Loucy (cell line): ENCODE data around the gene PLA2G2F.

ENCODE experiments used
- H2AFZ ChIP-seq: fragments of 200-600 bp; sonication (generic); 2 replicates; pipeline ENCODE4 v1.6.0; 2016; ENCODE audit warnings: antibody characterized with exemption, mild to moderate bottlenecking, low read length, moderate library complexity
- H3F3A ChIP-seq: fragments of 200-600 bp; 2 replicates; pipeline ENCODE4 v1.6.0; 2016; ENCODE audit warnings: antibody characterized with exemption, low read depth, mild to moderate bottlenecking
- H3K27me3 ChIP-seq: fragments of 200-600 bp; sonication (generic); 2 replicates; pipeline ENCODE4 v1.6.1; 2014; ENCODE audit warnings: low read length, mild to moderate bottlenecking; ENCODE audit not compliant: insufficient read depth, poor library complexity, severe bottlenecking
- H3K36me3 ChIP-seq: fragments of 200-600 bp; sonication (generic); 2 replicates; pipeline ENCODE4 v1.6.1; 2016; ENCODE audit warnings: low read length; ENCODE audit not compliant: insufficient read depth
- H3K4me1 ChIP-seq: fragments of 200-600 bp; sonication (generic); 2 replicates; pipeline ENCODE4 v1.5.1; 2014; ENCODE audit warnings: low read length, mild to moderate bottlenecking; ENCODE audit not compliant: insufficient read depth, poor library complexity, severe bottlenecking
- H3K4me2 ChIP-seq: fragments of 200-600 bp; sonication (generic); 2 replicates; pipeline ENCODE4 v1.6.0; 2014; ENCODE audit warnings: antibody characterized with exemption, low read length, low read depth, mild to moderate bottlenecking; ENCODE audit not compliant: poor library complexity, severe bottlenecking
- H3K4me3 ChIP-seq: fragments of 200-600 bp; sonication (generic); 2 replicates; pipeline ENCODE4 v1.5.1; 2014; ENCODE audit warnings: low read length, mild to moderate bottlenecking, mixed read lengths; ENCODE audit not compliant: poor library complexity, severe bottlenecking
- H3K79me2 ChIP-seq: fragments of 200-600 bp; sonication (generic); 2 replicates; pipeline ENCODE4 v1.6.1; 2014; ENCODE audit warnings: low read length; ENCODE audit not compliant: insufficient read depth
- H3K9ac ChIP-seq: fragments of 200-600 bp; sonication (generic); 2 replicates; pipeline ENCODE4 v1.6.0; 2014; ENCODE audit warnings: mild to moderate bottlenecking, low read depth, low read length, moderate library complexity; ENCODE audit not compliant: poor library complexity, severe bottlenecking
- H3K9me2 ChIP-seq: fragments of 200-600 bp; sonication (generic); replicated peaks from 2 replicates; pipeline ENCODE4 v1.6.1; 2016; ENCODE audit warnings: low read depth, low read length, mixed read lengths
- H3K9me3 ChIP-seq: fragments of 200-600 bp; sonication (generic); 2 replicates; pipeline ENCODE4 v1.6.1; 2014; ENCODE audit warnings: mild to moderate bottlenecking, antibody characterized with exemption, low read length, low read depth; ENCODE audit not compliant: insufficient read depth
- H4K20me1 ChIP-seq: fragments of 200-600 bp; sonication (generic); 2 replicates; pipeline ENCODE4 v1.6.0; 2014; ENCODE audit warnings: antibody characterized with exemption, low read length, mild to moderate bottlenecking; ENCODE audit not compliant: insufficient read depth, poor library complexity, severe bottlenecking
- EZH2phosphoT487 ChIP-seq: fragments of 200-600 bp; IDR thresholded peaks from 2 replicates; pipeline ENCODE4 v1.6.1; 2018; ENCODE audit warnings: antibody characterized with exemption, mild to moderate bottlenecking, moderate library complexity, borderline replicate concordance
- TF ChIP-seq, protein P1 (sequence below): fragments of 200-600 bp; sonication (generic); conservative IDR thresholded peaks from 2 replicates; pipeline ENCODE4 v1.5.1; 2014; ENCODE audit warnings: mild to moderate bottlenecking, antibody characterized with exemption, low read length

PLA2G2F gene

DNA sequence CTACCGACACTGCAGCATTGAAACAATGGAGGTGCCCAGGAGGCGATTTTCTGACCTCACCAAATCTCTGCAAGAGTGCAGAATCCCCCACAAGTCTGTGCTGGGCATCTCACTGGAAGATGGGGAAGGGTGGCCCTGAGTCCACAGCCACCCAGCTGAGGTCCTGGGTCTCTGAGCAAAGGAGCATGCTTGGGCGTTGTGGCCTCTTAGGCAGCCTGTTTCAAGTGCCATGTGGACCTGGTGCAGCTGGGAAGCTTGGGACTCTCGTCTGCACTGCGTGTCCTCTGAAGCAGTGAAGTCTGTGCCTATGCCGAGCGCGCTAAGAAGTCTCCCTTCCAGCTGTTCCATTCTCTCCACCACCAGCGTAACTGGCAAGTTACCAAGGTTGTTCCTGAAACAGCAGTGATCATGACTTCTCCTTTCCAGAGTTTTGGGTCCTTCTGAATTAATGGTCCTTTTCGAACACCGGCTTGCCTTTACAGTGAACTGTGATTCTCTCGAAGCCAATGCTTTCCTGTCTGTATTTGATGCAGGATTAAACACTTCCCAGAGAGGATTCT is 52.2 kb downstream of the PLA2G2F start:
- TF ChIP-seq, protein P1, sequence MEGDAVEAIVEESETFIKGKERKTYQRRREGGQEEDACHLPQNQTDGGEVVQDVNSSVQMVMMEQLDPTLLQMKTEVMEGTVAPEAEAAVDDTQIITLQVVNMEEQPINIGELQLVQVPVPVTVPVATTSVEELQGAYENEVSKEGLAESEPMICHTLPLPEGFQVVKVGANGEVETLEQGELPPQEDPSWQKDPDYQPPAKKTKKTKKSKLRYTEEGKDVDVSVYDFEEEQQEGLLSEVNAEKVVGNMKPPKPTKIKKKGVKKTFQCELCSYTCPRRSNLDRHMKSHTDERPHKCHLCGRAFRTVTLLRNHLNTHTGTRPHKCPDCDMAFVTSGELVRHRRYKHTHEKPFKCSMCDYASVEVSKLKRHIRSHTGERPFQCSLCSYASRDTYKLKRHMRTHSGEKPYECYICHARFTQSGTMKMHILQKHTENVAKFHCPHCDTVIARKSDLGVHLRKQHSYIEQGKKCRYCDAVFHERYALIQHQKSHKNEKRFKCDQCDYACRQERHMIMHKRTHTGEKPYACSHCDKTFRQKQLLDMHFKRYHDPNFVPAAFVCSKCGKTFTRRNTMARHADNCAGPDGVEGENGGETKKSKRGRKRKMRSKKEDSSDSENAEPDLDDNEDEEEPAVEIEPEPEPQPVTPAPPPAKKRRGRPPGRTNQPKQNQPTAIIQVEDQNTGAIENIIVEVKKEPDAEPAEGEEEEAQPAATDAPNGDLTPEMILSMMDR = no peak
- TF ChIP-seq EZH2phosphoT487 = no peak
- no peaks in the 10 kb centered on the region for H3K27me3 ChIP-seq

DNA sequence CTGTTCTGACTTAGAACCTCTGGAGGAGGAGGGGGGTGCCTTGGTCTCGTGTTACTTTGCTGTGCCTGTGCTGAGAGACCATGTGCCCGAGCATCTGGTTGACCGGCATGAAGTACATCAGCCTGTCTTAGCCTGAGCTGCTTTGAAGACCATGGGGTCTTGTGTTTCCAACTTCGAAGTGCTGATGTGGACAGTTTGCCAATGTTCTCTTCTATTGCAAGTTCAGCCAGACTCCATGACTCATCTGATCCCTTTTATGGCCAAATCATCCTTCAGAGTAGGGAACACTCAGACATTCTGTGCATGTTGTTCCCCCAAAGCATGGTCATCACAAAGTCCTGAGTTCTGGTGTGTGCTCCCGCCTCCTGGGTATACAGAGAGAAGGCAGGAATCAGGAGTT is 53.2 kb downstream of the PLA2G2F start:
- Histone ChIP-seq H3K9me2 (no peaks in the 10 kb centered on the region), H3K36me3 (no peaks in the 10 kb centered on the region), H3K9ac (no peak overlapping the region), H3K4me1 (peaks cover 15% of the 10 kb centered on the region), H2AFZ (no peak overlapping the region), H4K20me1 (no peaks in the 10 kb centered on the region), H3K4me2 (no peak overlapping the region), H3K4me3 (no peak overlapping the region), H3F3A (no peaks in the 10 kb centered on the region), H3K27me3 (no peaks in the 10 kb centered on the region), H3K79me2 (no peaks in the 10 kb centered on the region), H3K9me3 (no peaks in the 10 kb centered on the region)
- no peak for TF ChIP-seq EZH2phosphoT487

More for the DNA sequence above, 52.2 kb downstream of the PLA2G2F start:
- Histone ChIP-seq H4K20me1 (no peaks in the 10 kb centered on the region), H3F3A (no peaks in the 10 kb centered on the region), H3K4me1 (peaks cover 26% of the 10 kb centered on the region), H3K9me2 (no peaks in the 10 kb centered on the region), H3K36me3 (no peaks in the 10 kb centered on the region), H3K79me2 (no peaks in the 10 kb centered on the region), H3K4me2 (no peak overlapping the region), H3K4me3 (no peak overlapping the region), H2AFZ (no peak overlapping the region), H3K9me3 (no peaks in the 10 kb centered on the region), H3K9ac (no peak overlapping the region)

DNA sequence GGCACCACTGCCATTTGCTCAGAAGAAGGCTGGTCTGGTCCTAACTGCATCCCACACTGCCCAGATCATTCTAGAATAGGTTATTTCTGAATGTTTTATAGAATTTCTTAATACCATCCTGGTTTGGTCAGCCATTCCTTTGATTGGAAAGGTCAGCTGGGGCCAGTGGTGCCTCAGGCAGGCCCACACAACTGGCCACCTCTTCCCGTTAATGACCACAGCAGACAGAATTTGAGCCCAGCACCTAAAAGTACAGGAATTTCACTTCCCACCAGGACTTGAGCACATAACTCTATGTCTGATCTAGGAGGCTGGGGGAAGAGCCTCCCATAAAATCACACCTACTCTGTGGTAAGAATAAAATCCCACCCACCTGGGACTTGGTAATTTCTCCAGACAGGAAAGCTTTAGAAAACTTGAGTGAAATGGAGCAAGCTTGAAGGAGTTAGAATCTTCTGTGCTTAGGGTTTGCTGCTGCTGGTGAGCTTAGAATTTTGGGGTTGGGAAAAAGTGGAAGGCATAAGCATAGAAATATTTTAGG is 53.8 kb downstream of the PLA2G2F start:
- TF ChIP-seq, protein P1 = no peak
- no peak for TF ChIP-seq EZH2phosphoT487
- no peak overlapping the region for H2AFZ ChIP-seq
- H3K9me2 ChIP-seq = no peaks in the 10 kb centered on the region
- no peak overlapping the region for H3K4me3 ChIP-seq
- no peak overlapping the region for H3K9ac ChIP-seq
- H3K27me3 ChIP-seq = no peaks in the 10 kb centered on the region
- H4K20me1 ChIP-seq = no peaks in the 10 kb centered on the region
- no peaks in the 10 kb centered on the region for H3K9me3 ChIP-seq
- peaks cover 10% of the 10 kb centered on the region for H3K4me1 ChIP-seq
- H3K36me3 ChIP-seq = no peaks in the 10 kb centered on the region
- H3K79me2 ChIP-seq = no peaks in the 10 kb centered on the region
- H3F3A ChIP-seq = no peaks in the 10 kb centered on the region
- no peak overlapping the region for H3K4me2 ChIP-seq

DNA sequence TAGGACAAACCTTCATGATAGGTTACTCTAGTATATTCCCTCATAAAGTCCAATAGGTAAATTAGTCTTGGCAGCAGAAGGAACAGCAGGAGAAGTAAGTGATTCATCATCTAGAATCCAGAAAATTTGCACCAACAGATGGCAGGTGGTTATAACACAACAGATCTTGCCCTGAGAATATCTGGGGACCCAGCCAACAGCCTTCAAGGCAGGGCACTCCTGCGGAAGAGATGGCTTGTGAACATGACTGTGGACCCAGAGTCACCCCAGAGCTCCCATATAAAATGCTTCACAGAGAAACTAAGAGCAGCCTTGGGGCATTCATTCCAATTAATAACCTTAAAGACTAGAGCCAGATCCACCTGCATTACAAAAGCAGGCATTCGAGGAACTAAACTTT is 55.1 kb downstream of the PLA2G2F start:
- H3K9ac ChIP-seq = no peak overlapping the region
- H3K36me3 ChIP-seq = no peaks in the 10 kb centered on the region
- no peaks in the 10 kb centered on the region for H3K9me2 ChIP-seq
- no peak overlapping the region for H2AFZ ChIP-seq
- H3K4me3 ChIP-seq = no peak overlapping the region
- no peaks in the 10 kb centered on the region for H3K27me3 ChIP-seq
- no peaks in the 10 kb centered on the region for H3F3A ChIP-seq
- TF ChIP-seq, protein P1 = no peak
- TF ChIP-seq EZH2phosphoT487 = no peak
- no peak overlapping the region for H3K4me2 ChIP-seq
- no peaks in the 10 kb centered on the region for H3K79me2 ChIP-seq
- H3K9me3 ChIP-seq = no peaks in the 10 kb centered on the region
- no peaks in the 10 kb centered on the region for H3K4me1 ChIP-seq
- no peaks in the 10 kb centered on the region for H4K20me1 ChIP-seq
